H1 (cell line): Measurements from ENCODE around the gene CCDC107. TPM values are rescaled to one million over a fixed set of nuclear protein-coding genes. Genes with fewer than 3 reads are reported as not detected.

Experiments
- CTCF ChIA-PET: fragments of 300-600 bp; sonication (Branson Sonifier 250); formaldehyde crosslinking; loops from one replicate; lab custom pipeline; 2021; ENCODE audit not compliant: partially characterized antibody; lab: Charles Lee
- POLR2A ChIA-PET: fragments of 300-600 bp; sonication (Branson Sonifier 250); formaldehyde crosslinking; loops from one replicate; lab custom pipeline; 2021; ENCODE audit warnings: inconsistent platforms; ENCODE audit not compliant: partially characterized antibody; lab: Charles Lee
- DNase-seq, 2 experiments: peaks; one replicate each; pipeline versions ENCODE4 v3.0.0 to v3.0.0-alpha.2; 2010 to 2022; ENCODE audit warnings: low spot score in 2 of 2, low read depth in 1 of 2, mixed read lengths in 1 of 2
- FAIRE-seq: peaks from 2 replicates; lab custom pipeline; 2011; peaks lifted over from hg19 to GRCh38; lab: Jason Lieb, UNC
- H2AFZ ChIP-seq: 2 replicates; pipeline ENCODE4 v1.8.1; 2012; ENCODE audit warnings: low read length, inconsistent platforms
- H2AK5ac ChIP-seq: 2 replicates; pipeline ENCODE4 v1.6.1; 2013; ENCODE audit warnings: low read depth, low read length
- H2BK120ac ChIP-seq: replicated peaks from 2 replicates; pipeline ENCODE3; 2013; ENCODE audit warnings: low read depth, low read length, inconsistent platforms
- H2BK12ac ChIP-seq: 2 replicates; pipeline ENCODE4 v1.6.1; 2013; ENCODE audit warnings: low read depth, low read length
- H2BK15ac ChIP-seq: 2 replicates; pipeline ENCODE4 v1.6.1; 2013; ENCODE audit warnings: low read length
- H2BK20ac ChIP-seq: 2 replicates; pipeline ENCODE4 v1.6.1; 2013; ENCODE audit warnings: low read length
- H2BK5ac ChIP-seq: 2 replicates; pipeline ENCODE4 v1.6.1; 2013; ENCODE audit warnings: low read depth, low read length
- H3K14ac ChIP-seq: 2 replicates; pipeline ENCODE4 v1.6.1; 2013; ENCODE audit warnings: inconsistent platforms; ENCODE audit not compliant: insufficient read length
- H3K18ac ChIP-seq: 2 replicates; pipeline ENCODE4 v1.6.1; 2013; ENCODE audit warnings: low read length; ENCODE audit errors: extremely low read depth
- H3K23ac ChIP-seq: 2 replicates; pipeline ENCODE4 v1.6.1; 2013; ENCODE audit warnings: inconsistent platforms; ENCODE audit not compliant: insufficient read length
- H3K23me2 ChIP-seq: 2 replicates; pipeline ENCODE4 v1.6.1; 2013; ENCODE audit warnings: low read depth, low read length
- H3K27ac ChIP-seq: 2 replicates; pipeline ENCODE4 v1.6.1; 2011; ENCODE audit warnings: low read depth, low read length, inconsistent platforms
- H3K27me3 ChIP-seq, 4 experiments: replicated peaks in 1 of 4; 1 replicate in 1 of 4; 2 replicates in 3 of 4; pipeline versions ENCODE4 v1.6.1 to v1.8.1; 2011 to 2013; ENCODE audit warnings: low read length in 3 of 4, mild to moderate bottlenecking in 3 of 4, inconsistent platforms in 2 of 4, mixed read lengths in 2 of 4, moderate library complexity in 1 of 4; ENCODE audit not compliant: control insufficient read depth in 3 of 4, insufficient read depth in 3 of 4; ENCODE audit errors: extremely low read depth in 1 of 4
- H3K36me3 ChIP-seq, 4 experiments: 2 replicates each; pipeline versions ENCODE4 v1.6.1 to v1.8.1; 2011 to 2013; ENCODE audit warnings: mild to moderate bottlenecking in 4 of 4, low read length in 3 of 4, moderate library complexity in 2 of 4, control low read depth in 1 of 4, inconsistent platforms in 1 of 4; ENCODE audit not compliant: insufficient read depth in 4 of 4, control insufficient read depth in 2 of 4
- H3K4ac ChIP-seq: replicated peaks from 2 replicates; pipeline ENCODE3; 2013; ENCODE audit warnings: low read length, low read depth, mixed read lengths, inconsistent platforms; ENCODE audit not compliant: insufficient read length
- H3K4me1 ChIP-seq, 4 experiments: replicated peaks in 1 of 4; 1 replicate in 1 of 4; 2 replicates in 3 of 4; pipeline versions ENCODE4 v1.6.1 to v1.8.1; 2011 to 2013; ENCODE audit warnings: low read length in 3 of 4, inconsistent platforms in 2 of 4, mixed read lengths in 1 of 4; ENCODE audit not compliant: insufficient read depth in 4 of 4, control insufficient read depth in 3 of 4
- H3K4me2 ChIP-seq, 2 experiments: 2 replicates each; pipeline versions ENCODE4 v1.6.1 to v1.8.1; 2011 to 2013; ENCODE audit warnings: low read depth in 2 of 2, low read length in 2 of 2, control low read depth in 1 of 2, inconsistent platforms in 1 of 2, mild to moderate bottlenecking in 1 of 2; ENCODE audit not compliant: insufficient read depth in 1 of 2
- H3K4me3 ChIP-seq, 4 experiments: fragments of 200-600, 300-600 bp in 1 of 4; sonication (generic), shearing (Covaris generic), sonication (Bioruptor Twin) in 1 of 4; 2 replicates each; pipeline versions ENCODE4 v1.5.1 to v1.8.1; 2011 to 2016; ENCODE audit warnings: low read length in 4 of 4, low read depth in 3 of 4, control low read depth in 2 of 4, inconsistent platforms in 2 of 4, mild to moderate bottlenecking in 2 of 4, mixed read lengths in 1 of 4, moderate library complexity in 1 of 4; ENCODE audit not compliant: insufficient read depth in 2 of 4; ENCODE audit errors: extremely low read depth in 1 of 4
- H3K56ac ChIP-seq: replicated peaks from 2 replicates; pipeline ENCODE3; 2013; ENCODE audit warnings: low read depth, mild to moderate bottlenecking, mixed read lengths, low read length, inconsistent platforms; ENCODE audit not compliant: insufficient read length
- H3K79me1 ChIP-seq: 2 replicates; pipeline ENCODE4 v1.6.1; 2013; ENCODE audit warnings: low read depth, low read length, control low read depth
- H3K79me2 ChIP-seq, 2 experiments: 2 replicates each; pipeline versions ENCODE4 v1.6.1 to v1.8.1; 2012 to 2013; ENCODE audit warnings: low read length in 2 of 2, mild to moderate bottlenecking in 2 of 2, inconsistent platforms in 1 of 2; ENCODE audit not compliant: insufficient read depth in 2 of 2, control insufficient read depth in 1 of 2
- H3K9ac ChIP-seq, 4 experiments: replicated peaks in 1 of 4; 1 replicate in 1 of 4; 2 replicates in 3 of 4; pipeline versions ENCODE4 v1.6.1 to v1.8.1; 2011 to 2013; ENCODE audit warnings: low read depth in 3 of 4, low read length in 3 of 4, control low read depth in 2 of 4, mild to moderate bottlenecking in 2 of 4, moderate library complexity in 2 of 4, inconsistent platforms in 1 of 4; ENCODE audit errors: extremely low read depth in 1 of 4
- H3K9me3 ChIP-seq, 2 experiments: 2 replicates each; pipeline versions ENCODE4 v1.6.1 to v1.8.1; 2012 to 2013; ENCODE audit warnings: mild to moderate bottlenecking in 2 of 2, moderate library complexity in 2 of 2, control low read depth in 1 of 2, inconsistent platforms in 1 of 2, low read depth in 1 of 2, low read length in 1 of 2, mixed read lengths in 1 of 2; ENCODE audit not compliant: insufficient read depth in 2 of 2
- H4K20me1 ChIP-seq, 2 experiments: replicated peaks in 1 of 2; 2 replicates each; pipeline versions ENCODE3 to v1.8.1; 2011 to 2013; ENCODE audit warnings: inconsistent platforms in 2 of 2, low read length in 2 of 2, mild to moderate bottlenecking in 1 of 2; ENCODE audit not compliant: insufficient read depth in 2 of 2, control insufficient read depth in 1 of 2
- H4K5ac ChIP-seq: 2 replicates; pipeline ENCODE4 v1.6.1; 2013; ENCODE audit warnings: low read length, low read depth, mixed read lengths, inconsistent platforms; ENCODE audit not compliant: insufficient read length
- H4K8ac ChIP-seq: 2 replicates; pipeline ENCODE4 v1.8.0; 2013; ENCODE audit warnings: mild to moderate bottlenecking, moderate library complexity, low read length, inconsistent platforms; ENCODE audit not compliant: insufficient read depth; ENCODE audit errors: extremely low read depth
- H4K91ac ChIP-seq: replicated peaks from 2 replicates; pipeline ENCODE3; 2013; ENCODE audit warnings: low read length, mixed read lengths, inconsistent platforms; ENCODE audit not compliant: insufficient read length
- JUN ChIP-seq: IDR thresholded peaks from 2 replicates; pipeline ENCODE4 v1.6.1; 2011; ENCODE audit warnings: low read depth, mild to moderate bottlenecking, improper control_type of control experiment, low read length
- KDM4A ChIP-seq: IDR thresholded peaks from one replicate; pipeline ENCODE4 v1.7.1; 2012; ENCODE audit warnings: low read depth, mild to moderate bottlenecking, moderate library complexity, low read length, inconsistent platforms; ENCODE audit not compliant: severe bottlenecking
- POU5F1 ChIP-seq: IDR thresholded peaks from 2 replicates; pipeline ENCODE4 v1.6.1; 2011; ENCODE audit warnings: low read depth, mild to moderate bottlenecking, low read length, moderate library complexity
- WGBS, 2 experiments: shearing (Covaris generic) in 1 of 2; methylation state at CpG; one replicate each; pipeline versions ENCODE4 v1.1.6 to v1.1.7; 2013 to 2015; ENCODE audit warnings: low lambda C conversion rate in 2 of 2, mixed read lengths in 2 of 2, inconsistent platforms in 1 of 2, low coverage in 1 of 2, missing lambda C conversion rate in 1 of 2; ENCODE audit not compliant: insufficient replicate concordance in 2 of 2, insufficient coverage in 1 of 2, insufficient read length in 1 of 2; ENCODE audit errors: extremely low coverage in 1 of 2, missing lambda C conversion rate in 1 of 2; 5-methylcytosine and 5-hydroxymethylcytosine counted together
- polyA plus RNA-seq, 7 experiments: library from polyadenylated mRNA; depleted of rRNA in 3 of 7; stranded (reverse) in 5 of 7; unstranded in 2 of 7; fragments of >200 nt in 5 of 7; fragments of 200-250 nt in 2 of 7; gene quantifications; 1 replicate in 5 of 7; 2 replicates in 1 of 7; 4 replicates in 1 of 7; pipeline versions ENCODE4 v1.2.1 to v1.2.3, GENCODE V29; 2011 to 2013; ENCODE audit warnings: missing spikeins in 2 of 7, mixed read lengths in 2 of 7
- total RNA-seq: library from RNA; stranded (reverse); fragmentation: NEBNext Ultra II Directional; extraction: Animal tissue kit (Norgen Biotek cat#: 25700); gene quantifications from 2 replicates; pipeline ENCODE4 v1.2.1, GENCODE V29; 2021

CCDC107 gene
- total and polyA plus RNA-seq, 2 of the 8 experiments (the other 6 are each of a cell fraction or from before 2014, with no cell fraction given) = 8.2 to 9.0 TPM

- Histone ChIP-seq H2BK15ac (no peak overlapping the region), H3K36me3 (no peaks in the 10 kb centered on the region), H4K20me1 (no peaks in the 10 kb centered on the region), H3K27ac (no peak overlapping the region), H3K27me3 (no peaks in the 10 kb centered on the region), H3K4me2 (no peak overlapping the region), H3K4me1 (no peaks in the 10 kb centered on the region), H3K4me3 (no peak overlapping the region), H2BK120ac (no peak overlapping the region), H3K23ac (no peak overlapping the region), H3K9ac (no peak overlapping the region), H4K91ac (no peak overlapping the region), H3K9me3 (no peaks in the 10 kb centered on the region), H3K18ac (no peak overlapping the region), H3K23me2 (no peaks in the 10 kb centered on the region), H2AFZ (no peak overlapping the region), H2BK20ac (no peak overlapping the region), H3K79me1 (no peaks in the 10 kb centered on the region), H2BK5ac (no peak overlapping the region), H3K4ac (no peak overlapping the region), H4K8ac (no peak overlapping the region), H2AK5ac (no peak overlapping the region), H3K56ac (no peak overlapping the region), H4K5ac (no peak overlapping the region), H3K14ac (no peak overlapping the region), H2BK12ac (no peak overlapping the region), H3K79me2 (no peaks in the 10 kb centered on the region)
- POLR2A ChIA-PET = no interaction called here
- CTCF ChIA-PET = interaction anchor here (1.4 to 2.6 kb wide), 6 partner anchors 11 to 29 kb away, joined by 4 to 13 read pairs (median 6); no protein-coding TSS in a partner anchor
- TF ChIP-seq POU5F1 (no peak), KDM4A (no peak), JUN (no peak)
- WGBS, 2 experiments = 100% methylated on average over 2 of the region's 2 CpGs; no CpG with 5 or more reads in 1 of the 2 experiments
- DNase-seq (no peak), FAIRE-seq (no peak)
These were observed 30.5 kb upstream of the CCDC107 start for GRCh38 chr9:35627575-35627974.
